PC-9 (cell line): ENCODE data around the gene IFT122.

Experiments
- EZH2 ChIP-seq: fragments of 200-600 bp; sonication (generic); IDR thresholded peaks from 2 replicates; pipeline ENCODE4 v1.8.0; 2017; ENCODE audit warnings: antibody characterized with exemption, low read depth
- TF ChIP-seq, protein P1 (sequence below): fragments of 200-600 bp; sonication (generic); conservative IDR thresholded peaks from 2 replicates; pipeline ENCODE4 v1.6.1; 2017; ENCODE audit warnings: mixed run types, antibody characterized with exemption, mild to moderate bottlenecking, moderate library complexity

DNA sequence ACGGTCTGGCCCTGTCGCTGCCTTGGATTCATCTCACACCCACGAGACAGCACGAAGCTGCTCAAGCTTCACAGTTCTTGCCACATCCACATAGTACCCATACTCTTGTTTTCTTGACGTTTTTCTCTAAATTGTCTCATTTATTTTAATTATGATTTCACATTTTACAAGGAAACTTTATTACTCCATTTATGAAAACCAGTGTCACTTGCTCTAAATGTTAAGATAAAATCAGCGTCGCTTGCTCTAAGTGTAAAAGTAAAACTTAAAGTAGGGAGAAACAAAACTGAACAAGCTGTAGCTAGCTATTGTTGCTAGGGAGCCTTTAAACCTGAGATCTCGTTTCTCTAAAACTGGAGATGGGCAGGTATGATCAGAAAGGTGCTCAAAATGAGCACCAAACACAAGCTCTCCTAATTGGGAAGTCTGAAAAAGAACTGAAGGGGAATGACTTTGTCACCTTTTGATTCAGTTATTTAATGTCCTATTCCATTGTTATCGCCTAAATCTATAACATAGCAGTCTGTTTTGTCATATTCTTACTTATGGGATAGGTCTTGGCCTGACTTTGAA, 680 bp downstream of the IFT122 start:
- TF ChIP-seq, protein P1, sequence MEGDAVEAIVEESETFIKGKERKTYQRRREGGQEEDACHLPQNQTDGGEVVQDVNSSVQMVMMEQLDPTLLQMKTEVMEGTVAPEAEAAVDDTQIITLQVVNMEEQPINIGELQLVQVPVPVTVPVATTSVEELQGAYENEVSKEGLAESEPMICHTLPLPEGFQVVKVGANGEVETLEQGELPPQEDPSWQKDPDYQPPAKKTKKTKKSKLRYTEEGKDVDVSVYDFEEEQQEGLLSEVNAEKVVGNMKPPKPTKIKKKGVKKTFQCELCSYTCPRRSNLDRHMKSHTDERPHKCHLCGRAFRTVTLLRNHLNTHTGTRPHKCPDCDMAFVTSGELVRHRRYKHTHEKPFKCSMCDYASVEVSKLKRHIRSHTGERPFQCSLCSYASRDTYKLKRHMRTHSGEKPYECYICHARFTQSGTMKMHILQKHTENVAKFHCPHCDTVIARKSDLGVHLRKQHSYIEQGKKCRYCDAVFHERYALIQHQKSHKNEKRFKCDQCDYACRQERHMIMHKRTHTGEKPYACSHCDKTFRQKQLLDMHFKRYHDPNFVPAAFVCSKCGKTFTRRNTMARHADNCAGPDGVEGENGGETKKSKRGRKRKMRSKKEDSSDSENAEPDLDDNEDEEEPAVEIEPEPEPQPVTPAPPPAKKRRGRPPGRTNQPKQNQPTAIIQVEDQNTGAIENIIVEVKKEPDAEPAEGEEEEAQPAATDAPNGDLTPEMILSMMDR, result no peak
- no peak for TF ChIP-seq EZH2
